Adrenal gland (tissue), 12 donors: ENCODE results near the gene BTN3A1. TPM values are rescaled to one million over a fixed set of nuclear protein-coding genes. Genes with fewer than 3 reads are reported as not detected.
A peak's percentile ranks its signal among the peaks of the same experiment; 100 is the strongest.

ENCODE experiments used
- DNase-seq, 7 donors: peaks; one replicate each; pipeline ENCODE4 v3.0.0-alpha.2; 2019 to 2020
- H3K27ac ChIP-seq, 5 donors: fragments of 200-600 bp; sonication (generic) in 4 of 5; 1 replicate in 3 of 5; 2 replicates in 2 of 5; pipeline versions ENCODE4 v1.5.1 to v1.8.0; 2016 to 2020; ENCODE audit warnings: mild to moderate bottlenecking in 1 of 5
- H3K27me3 ChIP-seq: fragments of 200-600 bp; 2 replicates; pipeline ENCODE4 v1.8.0; 2021
- H3K36me3 ChIP-seq, 2 donors: fragments of 200-600 bp; replicated peaks in 1 of 2; 1 replicate in 1 of 2; 2 replicates in 1 of 2; pipeline versions ENCODE4 v1.5.1 to v1.8.0; 2018 to 2022
- H3K4me1 ChIP-seq, 2 donors: fragments of 200-600 bp; replicated peaks in 1 of 2; 1 replicate in 1 of 2; 2 replicates in 1 of 2; pipeline versions ENCODE4 v1.5.1 to v1.8.0; 2018 to 2021
- H3K4me3 ChIP-seq, 4 donors: fragments of 200-600 bp; sonication (generic) in 3 of 4; one replicate each; pipeline ENCODE4 v1.5.1; 2016 to 2018
- H3K9me3 ChIP-seq, 3 donors: fragments of 200-600 bp; sonication (generic) in 1 of 3; replicated peaks in 1 of 3; 1 replicate in 2 of 3; 2 replicates in 1 of 3; pipeline versions ENCODE4 v1.5.1 to v1.8.0; 2016 to 2021
- CTCF ChIP-seq, 6 experiments: fragments of 450-650 bp in 4 of 6; fragments of 200-600 bp in 2 of 6; sonication (generic) in 1 of 6; IDR thresholded peaks; 1 replicate in 5 of 6; 2 replicates in 1 of 6; pipeline versions ENCODE4 v1.5.1 to v1.8.0; 2016 to 2021; ENCODE audit warnings: antibody characterized with exemption in 6 of 6, mild to moderate bottlenecking in 2 of 6, moderate library complexity in 1 of 6
- POLR2A ChIP-seq, 2 donors: fragments of 450-650 bp; IDR thresholded peaks; one replicate each; pipeline ENCODE4 v1.6.1; 2017; ENCODE audit warnings: antibody characterized with exemption in 2 of 2, mild to moderate bottlenecking in 2 of 2, moderate library complexity in 1 of 2
- WGBS, 4 donors: extraction: QIAGEN DNeasy Blood & Tissue Kit in 2 of 4; methylation state at CpG; one replicate each; pipeline versions ENCODE4 v1.1.5 to v1.1.7; 2013 to 2017; 5-methylcytosine and 5-hydroxymethylcytosine counted together
- intact Hi-C, 2 donors: fragments of 100-400 bp; cut with DNase I; formaldehyde crosslinking; loops; one replicate each; pipeline versions ENCODE4 v1.14.1 to v1.15.0; 2022 to 2023
- polyA plus RNA-seq, 3 donors: library from polyadenylated mRNA; stranded (reverse); fragments of 200-250 nt in 2 of 3; fragments of 350-450 nt in 1 of 3; fragmentation: Illumina TruSeq in 1 of 3; extraction: RNeasy Lipid Tissue Mini Kit (QIAGEN cat#74804) in 1 of 3; gene quantifications; one replicate each; pipeline ENCODE4 v1.2.3, GENCODE V29; 2013 to 2014
- total RNA-seq, 9 donors: library from RNA; depleted of rRNA in 4 of 9; stranded (reverse); fragments of >200 nt in 4 of 9; fragments of 120-200 nt in 1 of 9; fragmentation: NEBNext Ultra II Directional in 1 of 9; extraction: Animal tissue kit (Norgen Biotek cat#: 25700) in 1 of 9; gene quantifications; one replicate each; pipeline versions ENCODE4 v1.1.0 to v1.2.4, GENCODE V29; 2013 to 2023
- donor health status: healthy with polysubstance abuse.
- donor health status: Bipolar disorder and iron deficiency.
- donor health status: DM: yes; HTN: yes; CAD: no.
- donor health status: DM: no; HTN: no; CAD: no.
- donor health status: DM: no; HTN: no; CAD: no.
- donor health status: DM: yes; HTN: yes; CAD: no.

BTN3A1 gene
- total and polyA plus RNA-seq, 12 donors: 17.5 to 56.7 (median 38.3) TPM

DNA sequence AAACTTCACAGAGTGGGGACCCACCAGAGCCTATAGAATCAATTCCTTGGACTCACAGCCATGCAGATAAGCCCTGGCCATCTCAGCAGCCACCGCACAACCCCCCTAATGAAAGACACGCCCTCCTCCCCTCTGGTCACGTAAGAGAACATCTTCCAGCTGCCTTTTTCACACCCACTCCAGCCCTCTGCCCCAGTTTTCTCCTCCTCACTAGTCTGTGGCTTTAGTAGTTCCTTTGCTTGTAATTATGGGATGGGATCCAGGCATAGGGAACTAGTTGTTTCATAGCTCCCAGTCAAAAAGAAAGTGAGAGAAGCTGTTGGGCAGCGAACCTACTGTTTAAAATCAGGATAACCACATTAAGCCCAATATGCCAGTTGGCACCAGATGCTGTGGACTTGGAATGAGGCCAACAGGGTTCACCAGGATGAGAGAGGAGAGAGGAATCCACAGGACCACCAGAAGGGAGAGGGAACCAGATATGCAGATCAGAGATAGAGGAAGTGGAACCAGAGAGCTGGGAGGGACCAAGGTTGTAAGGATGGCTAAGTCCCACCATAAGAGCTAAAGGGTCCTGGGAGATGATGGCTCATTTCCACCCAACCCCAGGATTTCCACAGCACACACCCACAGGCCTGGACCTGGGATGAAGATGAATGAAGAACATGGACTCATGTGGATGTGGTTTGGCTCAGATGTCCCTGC is 9.0 kb upstream of the BTN3A1 start:
- Histone ChIP-seq H3K36me3 (no peaks in the 10 kb centered on the region), H3K9me3 (no peaks in the 10 kb centered on the region), H3K4me1 (no peaks in the 10 kb centered on the region), H3K4me3 (no peak overlapping the region), H3K27ac (no peak overlapping the region), H3K27me3 (no peaks in the 10 kb centered on the region)
- no peak for DNase-seq
- TF ChIP-seq POLR2A (IDR thresholded peaks at IDR 0.05): no peak
- TF ChIP-seq CTCF (IDR thresholded peaks at IDR 0.05): no peak
- WGBS, 4 donors: 74 to 82% (median 79%) methylated on average over 4 of the region's 4 CpGs
- intact Hi-C loops: no loop called here

- no peak for TF ChIP-seq CTCF (IDR thresholded peaks at IDR 0.05)
- DNase-seq: peak in 2 of 7 donors; percentile 28 to 41
- intact Hi-C loops: no loop called here
- Histone ChIP-seq H3K36me3 (no peaks in the 10 kb centered on the region), H3K27ac (no peak overlapping the region), H3K9me3 (no peaks in the 10 kb centered on the region), H3K4me1 (no peaks in the 10 kb centered on the region), H3K27me3 (no peaks in the 10 kb centered on the region), H3K4me3 (no peak overlapping the region)
- 45 to 78% (median 77%) methylated on average over 1 of the region's 1 CpG; no CpG with 5 or more reads in 1 of the 4 donors for WGBS, 4 donors
Observed at GRCh38 chr6:26394289-26394688, 7.8 kb upstream of the BTN3A1 start.

DNA sequence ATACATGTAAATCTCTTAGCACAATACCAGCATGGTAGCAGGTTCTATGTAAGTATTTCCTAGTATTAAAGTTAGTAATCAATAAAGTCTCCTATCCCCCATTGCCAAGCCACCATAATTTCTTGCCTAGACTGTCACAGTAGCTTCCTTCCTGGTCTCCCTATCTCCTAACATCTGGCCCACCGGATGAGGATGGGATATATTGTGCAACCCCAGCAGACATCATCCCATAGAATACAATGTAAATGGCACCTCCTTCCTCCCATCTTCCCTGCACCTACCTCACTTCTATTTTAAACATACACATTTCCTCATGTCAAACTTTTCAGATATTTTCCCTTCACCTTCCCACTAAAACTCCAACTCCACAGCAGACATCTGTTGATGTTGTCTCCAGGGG is 3.5 kb upstream of the BTN3A1 start:
- DNase-seq: no peak
- H3K4me1 ChIP-seq: peaks cover 0 to 11% of the 10 kb centered on the region in 2 donors
- H3K27me3 ChIP-seq: no peaks in the 10 kb centered on the region
- no peaks in the 10 kb centered on the region for H3K9me3 ChIP-seq
- no peak overlapping the region for H3K27ac ChIP-seq
- 77 to 92% (median 89%) methylated on average over 1 of the region's 1 CpG for WGBS, 4 donors
- H3K36me3 ChIP-seq: no peaks in the 10 kb centered on the region
- no peak for TF ChIP-seq CTCF (IDR thresholded peaks at IDR 0.05)
- TF ChIP-seq POLR2A (IDR thresholded peaks at IDR 0.05): no peak
- H3K4me3 ChIP-seq: no peak overlapping the region
- intact Hi-C loops: no loop called here

DNA sequence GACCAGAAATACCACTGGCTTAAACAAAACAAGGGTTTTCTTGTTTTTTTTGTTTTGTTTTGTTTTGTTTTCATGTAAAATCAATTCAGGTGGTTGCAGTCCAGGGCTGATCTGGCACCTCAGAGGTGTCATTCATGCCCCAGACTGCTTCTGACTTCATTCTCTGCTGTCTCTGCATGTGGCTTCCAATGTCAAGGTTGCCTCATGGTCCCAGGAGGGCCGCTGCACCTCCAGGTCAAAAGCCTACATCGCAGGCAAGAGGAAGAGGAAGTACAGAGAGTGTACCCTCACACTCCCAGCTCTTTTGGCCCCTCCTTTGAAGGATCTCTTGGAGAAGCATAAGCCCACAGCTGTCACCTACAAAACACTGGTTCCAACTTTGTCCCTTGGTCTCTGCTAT is 1.4 kb upstream of the BTN3A1 start:
- Histone ChIP-seq H3K9me3 (no peaks in the 10 kb centered on the region), H3K4me1 (peaks cover 0 to 19% of the 10 kb centered on the region in 2 donors), H3K4me3 (no peak overlapping the region), H3K36me3 (peaks cover 0 to 3% of the 10 kb centered on the region in 2 donors), H3K27me3 (no peaks in the 10 kb centered on the region), H3K27ac (no peak overlapping the region)
- TF ChIP-seq POLR2A (IDR thresholded peaks at IDR 0.05): no peak
- no peak for TF ChIP-seq CTCF (IDR thresholded peaks at IDR 0.05)
- intact Hi-C loops: no loop called here
- 81 to 89% (median 84%) methylated on average over 2 of the region's 2 CpGs for WGBS, 4 donors
- no peak for DNase-seq
